Measurements from ENCODE around the gene NDUFA7.

Gene NDUFA7

GRCh38 chr19:8331263-8331845 lies 10.2 kb upstream of the NDUFA7 start:
- peaks cover 78% of the 10 kb centered on the region for H3K27me3 ChIP-seq
- no peak for TF ChIP-seq CTCF (IDR thresholded peaks at IDR 0.05)
- H3K36me3 ChIP-seq, result no peaks in the 10 kb centered on the region
- no peaks in the 10 kb centered on the region for H3K4me1 ChIP-seq (ENCODE audit: control insufficient read depth in 1 of 2, insufficient read depth in 1 of 2, low read depth in 1 of 2, low read length in 1 of 2)
- H3K27ac ChIP-seq, result no peak overlapping the region
- H3K4me3 ChIP-seq (ENCODE audit: low read depth in 1 of 2, low read length in 1 of 2), result no peak overlapping the region
- no peaks in the 10 kb centered on the region for H3K9me3 ChIP-seq

- Histone ChIP-seq H3K9me3 (no peaks in the 10 kb centered on the region), H3K4me3 (ENCODE audit: low read depth in 1 of 2, low read length in 1 of 2) (no peak overlapping the region), H3K36me3 (no peaks in the 10 kb centered on the region), H3K4me1 (ENCODE audit: control insufficient read depth in 1 of 2, insufficient read depth in 1 of 2, low read depth in 1 of 2, low read length in 1 of 2) (no peaks in the 10 kb centered on the region), H3K27me3 (peaks cover 71% of the 10 kb centered on the region), H3K27ac (no peak overlapping the region)
- TF ChIP-seq CTCF (IDR thresholded peaks at IDR 0.05), result no peak
These were observed 8.8 kb upstream of the NDUFA7 start for GRCh38 chr19:8329996-8330395.

GRCh38 chr19:8325454-8325853 lies 4.3 kb upstream of the NDUFA7 start:
- Histone ChIP-seq H3K36me3 (peaks cover 12% of the 10 kb centered on the region), H3K4me1 (ENCODE audit: control insufficient read depth in 1 of 2, insufficient read depth in 1 of 2, low read depth in 1 of 2, low read length in 1 of 2) (peaks cover 14 to 19% of the 10 kb centered on the region in 2 experiments), H3K27ac (no peak overlapping the region), H3K9me3 (no peaks in the 10 kb centered on the region), H3K27me3 (peaks cover 32% of the 10 kb centered on the region), H3K4me3 (ENCODE audit: low read depth in 1 of 2, low read length in 1 of 2) (no peak overlapping the region)
- no peak for TF ChIP-seq CTCF (IDR thresholded peaks at IDR 0.05)

GRCh38 chr19:8324186-8325050 lies 3.2 kb upstream of the NDUFA7 start:
- H3K27ac ChIP-seq, result no peak overlapping the region
- H3K4me3 ChIP-seq (ENCODE audit: low read depth in 1 of 2, low read length in 1 of 2), result no peak overlapping the region
- H3K36me3 ChIP-seq, result peaks cover 12% of the 10 kb centered on the region
- peaks cover 19 to 24% of the 10 kb centered on the region in 2 experiments for H3K4me1 ChIP-seq (ENCODE audit: control insufficient read depth in 1 of 2, insufficient read depth in 1 of 2, low read depth in 1 of 2, low read length in 1 of 2)
- H3K27me3 ChIP-seq, result peaks cover 25% of the 10 kb centered on the region
- no peak for TF ChIP-seq CTCF (IDR thresholded peaks at IDR 0.05)
- H3K9me3 ChIP-seq, result no peaks in the 10 kb centered on the region

- H3K9me3 ChIP-seq, result no peaks in the 10 kb centered on the region
- H3K27ac ChIP-seq, result no peak overlapping the region
- H3K4me3 ChIP-seq (ENCODE audit: low read depth in 1 of 2, low read length in 1 of 2), result no peak overlapping the region
- no peak for TF ChIP-seq CTCF (IDR thresholded peaks at IDR 0.05)
- H3K27me3 ChIP-seq, result peaks cover 22% of the 10 kb centered on the region
- H3K4me1 ChIP-seq (ENCODE audit: control insufficient read depth in 1 of 2, insufficient read depth in 1 of 2, low read depth in 1 of 2, low read length in 1 of 2), result peaks cover 19 to 24% of the 10 kb centered on the region in 2 experiments
- H3K36me3 ChIP-seq, result peaks cover 12% of the 10 kb centered on the region
These were observed 2.6 kb upstream of the NDUFA7 start for GRCh38 chr19:8323781-8324185.

All from neutrophil (primary cell).